Activated T-cell treated with anti-CD3 and anti-CD28 coated beads, Interleukin-2, amount 50 U/mL, for 72 hours (primary cell): ENCODE measurements around the gene HOXB3. TPM values are rescaled to one million over a fixed set of nuclear protein-coding genes. Genes with fewer than 3 reads are reported as not detected.

Source experiments
- ATAC-seq, 2 donors: fragments of 150-1000 bp; cut with Tn5 transposase; replicated peaks in 1 of 2; 2 replicates each; pipeline ENCODE4 v1.10.0; 2021; ENCODE audit warnings: moderate library complexity in 2 of 2, mild to moderate bottlenecking in 1 of 2
- DNase-seq, 2 donors: peaks; one replicate each; pipeline ENCODE4 v3.0.0; 2021 to 2022; ENCODE audit warnings: mixed read lengths in 1 of 2
- H3K27ac Mint-ChIP-seq: one replicate; pipeline ENCODE4 v1.8.0; 2022; ENCODE audit warnings: mild to moderate bottlenecking, moderate library complexity, mixed read lengths
- H3K27me3 Mint-ChIP-seq: one replicate; pipeline ENCODE4 v1.8.0; 2022; ENCODE audit warnings: low read depth, mixed read lengths
- H3K36me3 Mint-ChIP-seq, 2 donors: one replicate each; pipeline ENCODE4 v1.8.0; 2022; ENCODE audit warnings: mixed read lengths in 2 of 2, mild to moderate bottlenecking in 1 of 2; ENCODE audit not compliant: insufficient read depth in 2 of 2
- H3K4me1 Mint-ChIP-seq: one replicate; pipeline ENCODE4 v1.8.0; 2022; ENCODE audit warnings: low read depth, mixed read lengths
- H3K4me3 Mint-ChIP-seq, 2 donors: one replicate each; pipeline ENCODE4 v1.8.0; 2022; ENCODE audit warnings: mild to moderate bottlenecking in 2 of 2, mixed read lengths in 2 of 2, moderate library complexity in 2 of 2
- H3K9me3 Mint-ChIP-seq, 2 donors: one replicate each; pipeline ENCODE4 v1.8.0; 2022; ENCODE audit warnings: mixed read lengths in 2 of 2
- total RNA-seq, 2 donors: library from RNA; stranded (reverse); gene quantifications; one replicate each; pipeline ENCODE4 v1.2.3, GENCODE V29; 2022

HOXB3 gene
- total RNA-seq, 2 donors from 2014 or later, result 2.9 to 8.1 TPM

DNA sequence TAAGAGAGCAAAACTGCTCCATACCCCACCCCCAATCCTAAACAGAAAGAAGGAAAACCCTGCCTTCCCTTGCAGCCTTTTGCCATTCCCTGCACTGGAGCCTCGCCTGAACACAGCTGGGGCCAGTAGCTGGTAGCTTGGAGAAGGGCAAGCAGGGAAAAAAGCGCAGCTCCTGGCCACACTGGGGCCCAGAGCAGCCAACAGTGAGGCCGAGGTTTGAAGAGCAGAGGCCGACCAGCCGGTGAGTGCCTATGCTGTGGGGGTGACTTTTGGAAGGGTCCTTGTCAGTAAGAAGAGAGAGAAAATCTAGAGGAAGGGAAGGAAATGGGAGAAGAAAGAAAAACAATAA, 39.3 kb upstream of the HOXB3 start:
- no peak for ATAC-seq
- peaks cover 92% of the 10 kb centered on the region for H3K27me3 Mint-ChIP-seq
- H3K9me3 Mint-ChIP-seq, result no peaks in the 10 kb centered on the region
- peaks cover 15% of the 10 kb centered on the region for H3K4me1 Mint-ChIP-seq
- no peak overlapping the region for H3K4me3 Mint-ChIP-seq
- no peak overlapping the region for H3K27ac Mint-ChIP-seq
- DNase-seq, result no peak
- H3K36me3 Mint-ChIP-seq, result peaks cover 3 to 6% of the 10 kb centered on the region in 2 donors

DNA sequence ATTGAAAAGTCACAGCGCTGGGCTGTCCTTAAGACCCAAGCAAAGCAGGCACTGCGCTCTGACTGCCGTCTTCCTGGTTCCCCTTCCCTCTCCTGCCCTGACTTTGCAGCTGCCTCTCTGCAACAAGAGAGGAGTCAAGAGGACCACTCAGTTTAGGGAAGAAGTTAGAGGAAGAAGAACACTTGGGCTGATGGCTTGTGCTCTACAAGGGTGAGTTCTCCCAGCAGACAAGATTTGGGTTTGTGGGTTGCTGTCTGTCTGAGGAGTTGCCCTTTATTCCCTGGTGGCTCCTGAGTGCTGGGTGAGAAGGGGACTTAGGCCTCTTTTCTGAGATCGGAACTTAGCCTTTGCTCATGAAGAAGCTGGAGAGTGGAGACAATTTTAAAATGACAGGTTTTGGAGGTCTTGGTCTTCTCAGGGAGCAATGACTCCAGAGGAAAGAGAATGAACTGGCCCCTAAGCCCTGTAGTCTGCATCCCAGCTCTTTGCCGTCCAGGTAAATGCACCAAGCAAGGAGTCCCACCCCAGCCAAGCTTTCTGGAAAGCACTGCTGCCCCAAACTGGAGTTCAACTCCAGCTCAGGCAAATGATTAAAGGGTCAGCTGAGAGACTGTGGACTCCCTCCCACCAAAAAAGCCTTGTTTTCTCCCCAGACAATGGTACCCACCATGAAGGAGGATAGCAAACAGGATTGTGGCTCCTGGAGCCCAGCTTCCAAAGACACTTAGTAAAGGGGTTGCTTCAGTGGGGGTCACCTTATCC, 38.8 kb upstream of the HOXB3 start:
- no peak overlapping the region for H3K27ac Mint-ChIP-seq

DNA sequence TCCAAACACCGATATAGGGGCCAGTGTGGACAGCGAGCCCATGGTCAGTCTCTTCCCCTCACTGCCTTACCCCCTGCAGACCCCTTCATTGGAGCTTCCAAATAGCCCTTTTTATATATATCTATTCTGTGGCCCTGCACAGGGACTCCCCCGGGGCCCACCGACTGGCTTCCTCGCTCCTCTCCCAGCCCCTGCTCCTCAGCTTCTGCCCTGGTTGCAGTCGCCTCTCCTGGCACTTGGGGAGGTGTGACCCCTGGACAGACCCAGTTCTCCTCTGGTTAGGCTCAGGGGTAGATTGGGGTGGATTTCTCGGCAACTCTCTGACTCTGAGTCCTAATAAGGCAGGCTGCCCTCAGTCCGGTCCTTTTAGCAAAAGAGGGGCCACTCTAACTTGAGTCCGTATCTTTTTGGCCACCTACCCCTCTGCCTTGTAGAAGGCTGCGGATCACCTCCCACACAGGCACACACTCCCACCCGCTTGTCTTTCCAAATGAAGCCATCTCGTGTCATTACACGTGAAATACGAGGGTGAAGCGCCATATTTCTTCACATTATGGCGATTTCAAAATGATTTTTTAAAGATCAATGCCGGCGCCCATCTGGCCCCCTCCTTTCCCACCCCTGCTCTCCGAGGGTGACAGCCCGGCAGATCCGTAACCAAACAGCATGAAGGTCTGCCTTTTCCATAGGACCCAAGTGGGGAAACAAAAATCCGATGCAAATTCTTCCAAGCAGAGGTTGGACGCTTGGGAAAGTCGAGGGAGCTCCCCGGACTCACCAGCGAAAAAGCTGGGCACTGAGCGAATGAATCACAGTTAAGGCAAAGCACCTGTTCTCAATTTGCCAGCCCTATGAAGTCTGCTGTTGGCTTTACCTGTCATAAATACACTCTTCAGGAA, 37.8 kb upstream of the HOXB3 start:
- ATAC-seq (no peak), DNase-seq (no peak)
- H3K36me3 Mint-ChIP-seq, result peaks cover 3 to 6% of the 10 kb centered on the region in 2 donors
- H3K27ac Mint-ChIP-seq, result no peak overlapping the region
- peaks cover 14% of the 10 kb centered on the region for H3K4me1 Mint-ChIP-seq
- peaks cover 95% of the 10 kb centered on the region for H3K27me3 Mint-ChIP-seq
- H3K4me3 Mint-ChIP-seq, result peak overlapping the region; percentile 29 to 97
- no peaks in the 10 kb centered on the region for H3K9me3 Mint-ChIP-seq

More for the DNA sequence above, 38.8 kb upstream of the HOXB3 start:
- ATAC-seq (no peak), DNase-seq (no peak)
- Mint-ChIP-seq H3K4me1 (peaks cover 15% of the 10 kb centered on the region), H3K36me3 (peaks cover 3 to 6% of the 10 kb centered on the region in 2 donors), H3K9me3 (no peaks in the 10 kb centered on the region), H3K4me3 (no peak overlapping the region), H3K27me3 (peaks cover 92% of the 10 kb centered on the region)

DNA sequence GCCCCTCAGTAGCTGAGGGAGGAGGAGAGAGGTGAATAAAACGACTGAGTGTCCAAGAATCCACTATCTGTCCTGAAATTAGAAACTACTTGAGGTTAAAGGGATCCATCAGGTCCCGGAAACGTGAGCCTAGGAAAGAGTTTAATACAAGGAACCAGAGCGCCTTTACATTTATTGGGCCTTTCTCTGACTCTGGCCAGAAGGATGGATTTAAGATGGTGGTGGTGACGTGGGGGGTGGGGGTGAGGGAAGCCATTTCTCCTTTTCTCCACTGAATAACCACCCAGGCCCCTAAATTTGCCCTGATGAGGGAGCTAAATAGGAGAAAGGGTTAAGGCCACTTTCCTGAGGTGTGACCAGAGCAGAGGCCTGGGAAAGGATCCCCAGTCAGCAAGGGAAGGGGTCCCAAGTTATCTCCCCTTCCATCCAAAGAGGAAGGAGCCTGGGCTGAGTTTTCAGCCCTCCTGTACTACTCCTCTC, 37.1 kb upstream of the HOXB3 start:
- Mint-ChIP-seq H3K4me1 (peaks cover 7% of the 10 kb centered on the region), H3K27me3 (peaks cover 95% of the 10 kb centered on the region), H3K36me3 (peaks cover 3 to 6% of the 10 kb centered on the region in 2 donors), H3K27ac (no peak overlapping the region), H3K9me3 (no peaks in the 10 kb centered on the region), H3K4me3 (peak overlapping the region; percentile 95 to 97)
- DNase-seq (no peak), ATAC-seq (no peak)

DNA sequence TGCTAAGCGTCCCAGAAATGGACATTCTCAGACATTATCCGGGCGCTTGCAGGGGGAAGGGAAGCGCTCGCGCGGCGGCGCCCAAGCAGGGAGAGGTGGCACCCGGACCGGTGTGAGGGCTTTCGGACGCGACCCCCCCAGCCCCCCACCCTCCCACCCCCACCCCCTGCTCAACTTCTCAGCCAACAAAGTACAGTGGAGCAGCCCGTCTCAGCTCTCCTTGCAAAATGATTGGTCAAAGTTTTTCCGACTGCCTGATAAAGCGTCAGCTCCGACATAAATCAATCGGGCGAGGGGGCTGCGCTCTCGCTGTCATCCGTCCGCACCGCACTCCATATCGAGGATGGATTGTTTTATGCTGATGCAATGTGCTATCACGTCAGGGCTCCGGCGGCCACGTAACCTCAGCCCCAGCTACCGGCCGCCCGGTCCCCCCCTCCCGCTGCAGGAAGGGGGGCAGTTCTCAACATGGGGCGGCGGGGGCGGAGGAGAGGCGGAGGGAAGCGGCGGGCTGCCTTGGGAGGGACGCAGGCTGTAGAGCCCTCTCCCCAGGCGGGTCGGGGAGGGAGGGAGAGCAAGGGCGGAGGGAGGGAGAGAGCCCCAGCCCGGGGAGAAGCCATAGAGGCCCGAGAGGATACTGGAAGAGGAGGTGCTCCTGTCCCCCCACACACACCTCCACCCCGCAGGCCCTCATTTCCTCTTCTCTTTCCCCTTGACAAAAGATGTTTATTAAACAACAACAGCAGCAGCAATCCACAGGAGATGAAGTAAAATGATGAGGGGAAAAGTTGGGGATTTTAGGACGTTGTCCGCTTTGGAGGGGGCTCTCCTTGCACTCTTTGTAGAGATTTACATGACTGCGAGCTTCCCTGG, 36.4 kb upstream of the HOXB3 start, which contains the start of gene HOXB9:
TSS of gene HOXB9 (minus strand) at position 114 of the 873 bp plus-strand sequence. CDS start at position 25, 89 bp downstream.
- H3K4me3 Mint-ChIP-seq, result peak within 1 kb of the TSS; percentile 95 to 97
- peak; percentile 78 to 79 for DNase-seq
- H3K36me3 Mint-ChIP-seq, result peaks cover 3 to 6% of the 10 kb centered on the region in 2 donors
- peak within 1 kb of the TSS; percentile 69 for H3K27ac Mint-ChIP-seq
- peaks cover 6% of the 10 kb centered on the region for H3K4me1 Mint-ChIP-seq
- peak; percentile 81 to 83 for ATAC-seq
- H3K9me3 Mint-ChIP-seq, result no peaks in the 10 kb centered on the region
- peaks cover 95% of the 10 kb centered on the region for H3K27me3 Mint-ChIP-seq

DNA sequence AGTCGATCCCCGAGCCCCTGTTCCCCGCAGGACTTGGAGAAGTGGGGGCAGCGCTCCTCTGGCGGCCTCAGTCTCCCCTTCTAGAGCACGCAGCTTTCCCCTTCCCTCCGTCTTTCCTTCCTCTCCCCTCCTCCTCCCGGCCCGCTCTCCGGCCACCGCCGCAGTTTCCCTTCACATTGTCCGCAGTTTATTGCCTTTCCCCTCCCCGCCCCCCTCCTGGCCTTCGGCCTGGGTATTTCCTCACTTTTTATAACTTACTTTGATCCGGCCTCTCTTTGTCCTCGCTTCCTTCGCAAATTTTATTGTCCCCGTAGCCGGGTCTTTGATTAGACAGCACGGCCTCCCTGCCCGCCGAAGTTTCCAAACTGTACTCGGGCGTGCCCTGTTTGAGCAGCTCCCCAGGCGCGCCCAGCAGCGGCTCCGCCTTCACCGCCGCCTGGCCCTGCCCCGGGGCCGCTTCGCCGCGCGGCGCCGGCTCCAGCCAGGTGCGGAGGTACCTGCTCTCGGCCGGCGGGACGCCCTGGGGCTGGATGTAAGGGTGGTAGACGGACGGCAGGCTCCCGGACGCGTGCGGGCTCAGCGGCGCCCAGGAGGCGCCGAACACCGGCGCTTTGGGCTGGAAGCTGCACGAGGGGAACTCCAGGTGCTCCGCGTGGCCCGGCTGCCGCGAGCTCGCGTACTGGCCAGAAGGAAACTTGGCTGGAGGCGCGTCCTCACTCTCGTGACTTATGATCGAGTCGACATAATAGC, 35.6 kb upstream of the HOXB3 start:
- peaks cover 95% of the 10 kb centered on the region for H3K27me3 Mint-ChIP-seq
- ATAC-seq (peak; percentile 65 to 68), DNase-seq (peak; percentile 58 to 61)
- H3K4me3 Mint-ChIP-seq, result peak overlapping the region; percentile 95 to 97
- peaks cover 3 to 6% of the 10 kb centered on the region in 2 donors for H3K36me3 Mint-ChIP-seq
- no peaks in the 10 kb centered on the region for H3K9me3 Mint-ChIP-seq
- peaks cover 6% of the 10 kb centered on the region for H3K4me1 Mint-ChIP-seq
- H3K27ac Mint-ChIP-seq, result peak overlapping the region; percentile 69

DNA sequence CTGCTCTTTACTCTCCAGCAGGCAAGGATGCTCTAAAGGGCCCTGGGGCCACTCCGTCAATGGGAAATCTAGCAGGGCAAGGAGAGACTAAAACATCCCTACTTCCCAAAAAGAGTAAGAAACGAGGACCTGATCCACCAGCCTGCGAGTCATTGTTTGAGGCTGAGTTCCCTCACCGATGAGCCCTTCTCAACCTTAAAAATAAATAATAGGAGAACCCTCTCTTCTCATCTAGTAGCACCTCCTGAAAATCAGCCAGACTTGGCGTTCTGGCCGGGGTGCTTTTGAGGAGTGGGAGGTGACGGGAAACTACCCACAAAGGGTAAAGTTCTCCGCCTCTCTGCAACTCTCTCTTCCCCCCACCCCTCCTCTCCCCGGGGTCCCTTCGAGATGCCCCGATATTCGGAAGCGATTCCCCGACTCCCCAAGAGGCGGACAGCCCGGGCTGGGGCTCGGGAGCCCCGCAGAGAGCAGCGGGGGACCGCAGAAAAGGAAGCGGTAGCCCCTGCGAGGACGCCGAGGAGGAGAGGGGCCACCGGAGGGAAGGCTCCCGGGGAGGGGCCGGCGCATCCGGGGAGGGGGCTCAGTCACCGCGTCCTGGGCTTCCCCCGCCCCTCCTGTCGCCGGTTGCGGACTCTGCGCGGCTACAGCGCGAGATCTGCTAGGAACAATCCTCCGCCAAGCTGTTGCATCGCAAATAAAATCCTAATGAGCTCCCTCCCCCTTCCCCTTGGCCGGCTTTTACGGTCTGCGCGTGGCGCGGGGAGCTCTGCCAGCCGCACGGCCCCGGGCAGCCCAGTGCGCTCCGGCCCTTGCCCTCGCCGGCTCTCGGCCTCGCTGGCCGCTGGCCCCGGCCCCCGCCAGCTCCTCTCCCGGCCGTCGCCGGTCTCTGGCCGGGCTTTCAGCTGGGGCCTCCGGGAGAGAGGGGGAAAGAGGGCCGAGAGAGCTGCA, 34.8 kb upstream of the HOXB3 start:
- ATAC-seq (peak; percentile 33 to 42), DNase-seq (peak; percentile 50 to 59)
- Mint-ChIP-seq H3K4me3 (peak overlapping the region; percentile 95 to 97), H3K27me3 (peaks cover 95% of the 10 kb centered on the region), H3K27ac (no peak overlapping the region), H3K4me1 (peaks cover 6% of the 10 kb centered on the region), H3K36me3 (peaks cover 3 to 6% of the 10 kb centered on the region in 2 donors), H3K9me3 (no peaks in the 10 kb centered on the region)

DNA sequence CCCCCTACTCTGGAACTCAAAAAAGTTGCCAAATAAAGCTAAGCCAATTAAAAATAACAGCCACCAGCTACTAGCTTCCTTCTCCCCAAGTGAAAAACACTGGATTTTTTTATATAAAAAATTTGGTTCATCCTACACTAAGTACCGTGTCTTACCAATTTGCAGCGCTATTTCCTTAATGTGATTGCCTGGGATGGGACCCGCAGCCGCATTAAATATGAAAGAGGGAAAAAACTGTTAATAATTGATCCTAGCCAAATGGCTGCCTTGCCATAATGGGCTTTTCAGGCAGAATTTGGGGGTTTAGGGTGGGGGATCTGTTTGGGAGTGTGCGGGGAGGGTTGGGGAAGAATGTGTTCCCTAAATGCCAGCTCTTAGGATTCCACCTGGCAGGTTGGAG, 34.1 kb upstream of the HOXB3 start:
- ATAC-seq, result no peak
- Mint-ChIP-seq H3K36me3 (peaks cover 3 to 6% of the 10 kb centered on the region in 2 donors), H3K9me3 (no peaks in the 10 kb centered on the region), H3K27me3 (peaks cover 95% of the 10 kb centered on the region), H3K27ac (no peak overlapping the region), H3K4me1 (peaks cover 6% of the 10 kb centered on the region), H3K4me3 (peak overlapping the region; percentile 51 to 97)
- no peak for DNase-seq

DNA sequence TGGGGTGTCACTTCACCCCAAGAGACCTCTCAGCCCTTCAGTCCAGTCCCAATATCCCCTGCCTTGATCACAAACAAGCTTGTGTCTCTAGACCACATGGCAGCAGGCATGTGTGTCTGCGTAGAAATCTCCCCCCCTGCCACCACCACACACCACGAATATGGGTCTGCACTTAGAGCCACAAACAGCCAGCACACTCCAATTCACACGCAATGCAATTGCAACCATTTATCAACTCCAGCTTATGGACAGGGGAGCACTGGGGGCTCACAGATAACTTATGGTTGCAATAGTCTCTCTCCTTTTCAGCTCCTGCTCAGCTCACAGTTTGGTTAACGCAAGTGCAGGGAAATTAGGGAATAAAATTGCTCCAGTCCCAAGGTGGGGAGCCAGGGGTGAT, 33.5 kb upstream of the HOXB3 start:
- Mint-ChIP-seq H3K27ac (no peak overlapping the region), H3K4me3 (no peak overlapping the region), H3K27me3 (peaks cover 95% of the 10 kb centered on the region), H3K36me3 (peaks cover 3 to 6% of the 10 kb centered on the region in 2 donors), H3K9me3 (no peaks in the 10 kb centered on the region), H3K4me1 (peaks cover 6% of the 10 kb centered on the region)
- DNase-seq, result no peak
- ATAC-seq, result no peak

DNA sequence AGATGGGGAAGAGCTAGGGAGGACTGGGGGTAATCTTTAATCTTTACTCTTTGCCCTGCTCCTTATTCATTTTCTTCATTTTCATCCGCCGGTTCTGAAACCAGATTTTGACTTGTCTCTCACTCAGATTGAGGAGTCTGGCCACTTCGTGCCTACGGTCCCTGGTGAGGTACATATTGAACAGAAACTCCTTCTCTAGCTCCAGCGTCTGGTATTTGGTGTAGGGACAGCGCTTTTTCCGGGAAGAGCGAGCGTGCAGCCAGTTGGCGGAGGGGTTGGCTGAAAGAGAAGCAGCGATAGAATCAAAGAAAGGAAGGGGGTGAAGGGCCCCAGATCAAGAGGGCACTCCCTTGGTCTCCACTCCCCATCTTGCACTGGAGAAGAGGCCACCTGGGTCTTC, 32.8 kb upstream of the HOXB3 start:
- ATAC-seq (no peak), DNase-seq (no peak)
- Mint-ChIP-seq H3K9me3 (no peaks in the 10 kb centered on the region), H3K27ac (no peak overlapping the region), H3K27me3 (peaks cover 95% of the 10 kb centered on the region), H3K4me3 (no peak overlapping the region), H3K4me1 (peaks cover 6% of the 10 kb centered on the region), H3K36me3 (peaks cover 3 to 6% of the 10 kb centered on the region in 2 donors)
